Prostate gland (tissue), 2 donors: ENCODE measurements around the gene PIK3R6.

Experiments
- CTCF ChIP-seq, 4 experiments: fragments of 200-600 bp in 2 of 4; fragments of 450-650 bp in 2 of 4; sonication (generic) in 2 of 4; IDR thresholded peaks; 1 replicate in 3 of 4; 2 replicates in 1 of 4; pipeline ENCODE4 v1.5.1; 2016 to 2019; ENCODE audit warnings: antibody characterized with exemption in 4 of 4, mild to moderate bottlenecking in 2 of 4, moderate library complexity in 2 of 4
- POLR2AphosphoS5 ChIP-seq: sonication (generic); formaldehyde crosslinking; IDR thresholded peaks from one replicate; pipeline ENCODE4 v1.6.1; 2017; ENCODE audit warnings: antibody characterized with exemption

GRCh38 chr17:8806926-8807550 is 60.4 kb downstream of the PIK3R6 start:
- TF ChIP-seq CTCF (IDR thresholded peaks at IDR 0.05): no peak
- no peak for TF ChIP-seq POLR2AphosphoS5
